Measurements from ENCODE around the gene ASCL1. TPM values are rescaled to one million over a fixed set of nuclear protein-coding genes. Genes with fewer than 3 reads are reported as not detected.

The ASCL1 gene
- total and polyA plus RNA-seq, 10 of the 15 experiments (the other 5 are each of a cell fraction or from before 2014, with no cell fraction given), result 10.6 to 61.1 (median 20.5) TPM

DNA sequence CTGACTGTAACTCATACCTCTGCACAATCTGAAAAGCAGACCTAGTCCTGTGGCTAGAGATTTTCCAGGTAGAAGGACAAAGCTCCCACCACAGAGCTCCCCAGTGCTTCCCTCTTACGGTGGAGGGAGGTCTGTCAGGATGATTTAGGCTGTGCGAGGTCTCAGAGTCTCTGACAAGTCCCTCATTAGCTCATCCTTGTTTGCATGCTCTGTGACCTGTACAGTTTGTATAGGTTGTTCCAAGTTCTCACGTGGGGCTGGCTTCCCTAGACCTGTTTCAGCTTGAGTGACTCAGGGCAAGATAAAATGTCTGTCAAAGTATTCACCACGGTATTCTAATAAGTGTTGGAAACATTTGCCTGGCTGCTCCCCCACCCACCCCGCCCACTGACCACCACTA lies 34.8 kb downstream of the ASCL1 start (continued):
- TF ChIP-seq, protein P1, sequence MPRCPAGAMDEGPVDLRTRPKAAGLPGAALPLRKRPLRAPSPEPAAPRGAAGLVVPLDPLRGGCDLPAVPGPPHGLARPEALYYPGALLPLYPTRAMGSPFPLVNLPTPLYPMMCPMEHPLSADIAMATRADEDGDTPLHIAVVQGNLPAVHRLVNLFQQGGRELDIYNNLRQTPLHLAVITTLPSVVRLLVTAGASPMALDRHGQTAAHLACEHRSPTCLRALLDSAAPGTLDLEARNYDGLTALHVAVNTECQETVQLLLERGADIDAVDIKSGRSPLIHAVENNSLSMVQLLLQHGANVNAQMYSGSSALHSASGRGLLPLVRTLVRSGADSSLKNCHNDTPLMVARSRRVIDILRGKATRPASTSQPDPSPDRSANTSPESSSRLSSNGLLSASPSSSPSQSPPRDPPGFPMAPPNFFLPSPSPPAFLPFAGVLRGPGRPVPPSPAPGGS (IDR thresholded peaks at IDR 0.05; ENCODE audit: borderline replicate concordance, insufficient read depth, low read depth, low read length, poor library complexity, severe bottlenecking), result no peak
- TF ChIP-seq, protein P2, sequence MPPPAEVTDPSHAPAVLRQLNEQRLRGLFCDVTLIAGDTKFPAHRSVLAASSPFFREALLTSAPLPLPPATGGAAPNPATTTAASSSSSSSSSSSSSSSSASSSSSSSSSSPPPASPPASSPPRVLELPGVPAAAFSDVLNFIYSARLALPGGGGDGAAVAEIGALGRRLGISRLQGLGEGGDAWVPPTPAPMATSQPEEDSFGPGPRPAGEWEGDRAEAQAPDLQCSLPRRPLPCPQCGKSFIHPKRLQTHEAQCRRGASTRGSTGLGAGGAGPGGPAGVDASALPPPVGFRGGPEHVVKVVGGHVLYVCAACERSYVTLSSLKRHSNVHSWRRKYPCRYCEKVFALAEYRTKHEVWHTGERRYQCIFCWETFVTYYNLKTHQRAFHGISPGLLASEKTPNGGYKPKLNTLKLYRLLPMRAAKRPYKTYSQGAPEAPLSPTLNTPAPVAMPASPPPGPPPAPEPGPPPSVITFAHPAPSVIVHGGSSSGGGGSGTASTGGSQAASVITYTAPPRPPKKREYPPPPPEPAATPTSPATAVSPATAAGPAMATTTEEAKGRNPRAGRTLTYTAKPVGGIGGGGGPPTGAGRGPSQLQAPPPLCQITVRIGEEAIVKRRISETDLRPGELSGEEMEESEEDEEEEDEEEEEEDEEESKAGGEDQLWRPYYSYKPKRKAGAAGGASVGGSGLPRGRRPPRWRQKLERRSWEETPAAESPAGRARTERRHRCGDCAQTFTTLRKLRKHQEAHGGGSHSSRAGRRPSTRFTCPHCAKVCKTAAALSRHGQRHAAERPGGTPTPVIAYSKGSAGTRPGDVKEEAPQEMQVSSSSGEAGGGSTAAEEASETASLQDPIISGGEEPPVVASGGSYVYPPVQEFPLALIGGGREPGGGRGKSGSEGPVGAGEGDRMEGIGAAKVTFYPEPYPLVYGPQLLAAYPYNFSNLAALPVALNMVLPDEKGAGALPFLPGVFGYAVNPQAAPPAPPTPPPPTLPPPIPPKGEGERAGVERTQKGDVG (CRISPR knock-in tag; IDR thresholded peaks at IDR 0.05), result no peak
- TF ChIP-seq, protein P3, sequence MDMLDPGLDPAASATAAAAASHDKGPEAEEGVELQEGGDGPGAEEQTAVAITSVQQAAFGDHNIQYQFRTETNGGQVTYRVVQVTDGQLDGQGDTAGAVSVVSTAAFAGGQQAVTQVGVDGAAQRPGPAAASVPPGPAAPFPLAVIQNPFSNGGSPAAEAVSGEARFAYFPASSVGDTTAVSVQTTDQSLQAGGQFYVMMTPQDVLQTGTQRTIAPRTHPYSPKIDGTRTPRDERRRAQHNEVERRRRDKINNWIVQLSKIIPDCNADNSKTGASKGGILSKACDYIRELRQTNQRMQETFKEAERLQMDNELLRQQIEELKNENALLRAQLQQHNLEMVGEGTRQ (IDR thresholded peaks at IDR 0.05; ENCODE audit: borderline replicate concordance, low read depth, low read length), result no peak; the same call in 1 of the 2 replicates

DNA sequence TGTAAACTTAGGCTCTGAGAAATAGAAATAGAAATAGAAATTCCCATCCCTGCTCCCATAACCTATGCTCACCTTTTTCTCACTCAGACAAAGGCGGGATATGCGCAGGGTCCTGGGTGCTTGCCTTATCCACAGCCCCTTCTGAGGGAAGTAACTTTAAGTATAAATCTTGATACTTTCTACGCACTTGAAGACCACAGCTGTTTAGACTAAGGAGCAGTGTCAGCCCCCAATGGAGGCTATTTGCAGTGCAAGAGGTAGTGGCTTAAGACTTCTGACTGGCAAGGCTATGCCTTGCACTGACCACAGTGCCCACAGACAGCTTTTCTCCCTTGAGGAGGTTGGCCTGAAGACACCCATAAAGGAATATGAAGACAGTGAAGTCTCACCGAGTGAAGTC lies 35.2 kb downstream of the ASCL1 start:
- intact Hi-C loops (cut with micrococcal nuclease; ENCODE audit: unreplicated experiment), result loop anchor here (2.0 to 5.0 kb wide), 2 partner anchors 120 to 188 kb away; no protein-coding TSS in a partner anchor
- in situ Hi-C loops (cut with MboI), result no loop called here
- Histone ChIP-seq H3K9me3 (replicated peaks; ENCODE audit: control insufficient read depth, insufficient read depth, low read length) (peaks cover 1% of the 10 kb centered on the region; the same call in 1 of the 3 replicates), H3K27me3 (replicated peaks in 1 of 2; ENCODE audit: control insufficient read depth in 2 of 2, insufficient read depth in 2 of 2, low read length in 1 of 2) (no peaks in the 10 kb centered on the region), H3K27ac (ENCODE audit: control insufficient read depth, insufficient read depth) (no peak overlapping the region), H3K36me3 (ENCODE audit: control insufficient read depth in 2 of 2, insufficient read depth in 2 of 2, low read length in 1 of 2) (no peaks in the 10 kb centered on the region), H3K79me2 (ENCODE audit: control insufficient read depth, insufficient read depth, low read length) (no peaks in the 10 kb centered on the region), H4K20me1 (ENCODE audit: control insufficient read depth, insufficient read depth) (no peaks in the 10 kb centered on the region), H3K4me2 (ENCODE audit: control insufficient read depth, insufficient read depth) (no peak overlapping the region), H3K4me1 (ENCODE audit: control insufficient read depth, insufficient read depth, low read length) (no peaks in the 10 kb centered on the region; the same call in 1 of the 2 replicates), H2AFZ (ENCODE audit: control insufficient read depth, low read depth, low read length) (no peak overlapping the region), H3K4me3 (no peak overlapping the region), H3K9ac (ENCODE audit: control insufficient read depth, insufficient read depth, low read length) (no peak overlapping the region)
- ATAC-seq (peak; percentile 87), FAIRE-seq (no peak), DNase-seq (ENCODE audit: low read depth, low spot score) (peak; percentile 32)
- ChIA-PET SMC1A (ENCODE audit: uncharacterized antibody, unreplicated experiment) (interaction anchor here (0.6 to 4.8 kb wide), 31 partner anchors 9 to 555 kb away, joined by 3 to 37 read pairs (median 7); no protein-coding TSS in a partner anchor), RAD21 (ENCODE audit: unreplicated experiment) (interaction anchor here (0.7 to 5.0 kb wide), 27 partner anchors 8 to 556 kb away, joined by 3 to 54 read pairs (median 4); no protein-coding TSS in a partner anchor), CTCF (interaction anchor here (0.6 to 4.1 kb wide), 27 partner anchors 8 to 556 kb away, joined by 3 to 18 read pairs (median 4); no protein-coding TSS in a partner anchor), POLR2A (interaction anchor here (0.5 to 1.9 kb wide), 10 partner anchors 9 to 1163 kb away, joined by 3 to 6 read pairs (median 3); no protein-coding TSS in a partner anchor)
- 28% methylated on average over 4 of the region's 4 CpGs for WGBS (ENCODE audit: insufficient coverage, insufficient replicate concordance, low lambda C conversion rate, missing lambda C conversion rate)
- BruUV-seq (replicated peaks), result no TSS peak
- TF ChIP-seq SMAD5 (IDR thresholded peaks at IDR 0.05; ENCODE audit: low read depth) (no peak), SMC3 (IDR thresholded peaks at IDR 0.05; ENCODE audit: borderline replicate concordance, low read length) (no peak), SMARCA5 (IDR thresholded peaks at IDR 0.05) (no peak), SMAD1 (IDR thresholded peaks at IDR 0.05; ENCODE audit: low read depth, partially characterized antibody) (no peak), RUNX3 (IDR thresholded peaks at IDR 0.05; ENCODE audit: low read length) (peak; percentile 41; the same call in 1 of the 2 replicates), MTA2 (IDR thresholded peaks at IDR 0.05; ENCODE audit: low read depth) (peak; percentile 19; the same call in 1 of the 2 replicates)
- TF ChIP-seq, protein P4, sequence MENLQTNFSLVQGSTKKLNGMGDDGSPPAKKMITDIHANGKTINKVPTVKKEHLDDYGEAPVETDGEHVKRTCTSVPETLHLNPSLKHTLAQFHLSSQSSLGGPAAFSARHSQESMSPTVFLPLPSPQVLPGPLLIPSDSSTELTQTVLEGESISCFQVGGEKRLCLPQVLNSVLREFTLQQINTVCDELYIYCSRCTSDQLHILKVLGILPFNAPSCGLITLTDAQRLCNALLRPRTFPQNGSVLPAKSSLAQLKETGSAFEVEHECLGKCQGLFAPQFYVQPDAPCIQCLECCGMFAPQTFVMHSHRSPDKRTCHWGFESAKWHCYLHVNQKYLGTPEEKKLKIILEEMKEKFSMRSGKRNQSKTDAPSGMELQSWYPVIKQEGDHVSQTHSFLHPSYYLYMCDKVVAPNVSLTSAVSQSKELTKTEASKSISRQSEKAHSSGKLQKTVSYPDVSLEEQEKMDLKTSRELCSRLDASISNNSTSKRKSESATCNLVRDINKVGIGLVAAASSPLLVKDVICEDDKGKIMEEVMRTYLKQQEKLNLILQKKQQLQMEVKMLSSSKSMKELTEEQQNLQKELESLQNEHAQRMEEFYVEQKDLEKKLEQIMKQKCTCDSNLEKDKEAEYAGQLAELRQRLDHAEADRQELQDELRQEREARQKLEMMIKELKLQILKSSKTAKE (IDR thresholded peaks at IDR 0.05; ENCODE audit: low read depth, poor library complexity, severe bottlenecking), result no peak
- TF ChIP-seq, protein P5, sequence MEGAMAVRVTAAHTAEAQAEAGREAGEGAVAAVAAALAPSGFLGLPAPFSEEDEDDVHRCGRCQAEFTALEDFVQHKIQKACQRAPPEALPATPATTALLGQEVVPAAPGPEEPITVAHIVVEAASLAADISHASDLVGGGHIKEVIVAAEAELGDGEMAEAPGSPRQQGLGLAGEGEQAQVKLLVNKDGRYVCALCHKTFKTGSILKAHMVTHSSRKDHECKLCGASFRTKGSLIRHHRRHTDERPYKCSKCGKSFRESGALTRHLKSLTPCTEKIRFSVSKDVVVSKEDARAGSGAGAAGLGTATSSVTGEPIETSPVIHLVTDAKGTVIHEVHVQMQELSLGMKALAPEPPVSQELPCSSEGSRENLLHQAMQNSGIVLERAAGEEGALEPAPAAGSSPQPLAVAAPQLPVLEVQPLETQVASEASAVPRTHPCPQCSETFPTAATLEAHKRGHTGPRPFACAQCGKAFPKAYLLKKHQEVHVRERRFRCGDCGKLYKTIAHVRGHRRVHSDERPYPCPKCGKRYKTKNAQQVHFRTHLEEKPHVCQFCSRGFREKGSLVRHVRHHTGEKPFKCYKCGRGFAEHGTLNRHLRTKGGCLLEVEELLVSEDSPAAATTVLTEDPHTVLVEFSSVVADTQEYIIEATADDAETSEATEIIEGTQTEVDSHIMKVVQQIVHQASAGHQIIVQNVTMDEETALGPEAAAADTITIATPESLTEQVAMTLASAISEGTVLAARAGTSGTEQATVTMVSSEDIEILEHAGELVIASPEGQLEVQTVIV (IDR thresholded peaks at IDR 0.05; ENCODE audit: borderline replicate concordance, partially characterized antibody), result no peak
